ENCODE data around the gene TAC3.

The TAC3 gene

GRCh38 chr12:57044889-57045288 is 28.6 kb upstream of the TAC3 start:
- H3K4me3 ChIP-seq (ENCODE audit: low read depth, low read length), result no peak overlapping the region
- no peak for TF ChIP-seq CTCF (IDR thresholded peaks at IDR 0.05; ENCODE audit: borderline replicate concordance, insufficient read depth, low read depth, low read length)

GRCh38 chr12:57044468-57044867 is 28.1 kb upstream of the TAC3 start:
- no peak for TF ChIP-seq CTCF (IDR thresholded peaks at IDR 0.05; ENCODE audit: borderline replicate concordance, insufficient read depth, low read depth, low read length)
- no peak overlapping the region for H3K4me3 ChIP-seq (ENCODE audit: low read depth, low read length)

DNA sequence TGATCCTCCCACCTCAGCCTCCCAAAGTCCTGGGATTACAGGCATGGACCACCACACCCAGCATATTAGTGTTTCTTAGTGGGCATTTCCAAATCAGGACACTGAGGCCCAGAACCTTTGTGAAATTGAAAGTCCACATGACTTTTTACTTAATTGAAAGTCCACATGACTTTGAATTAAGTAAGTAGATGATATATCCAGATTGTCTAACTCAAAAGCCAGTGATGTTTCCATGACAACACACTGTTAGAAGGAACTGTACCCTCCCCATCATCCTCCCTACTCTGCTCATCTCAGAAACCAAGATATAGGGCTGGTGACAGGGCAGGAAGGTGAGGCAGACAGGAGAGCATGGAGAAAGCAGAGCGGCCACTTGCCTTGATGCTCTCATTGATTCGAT is 26.4 kb upstream of the TAC3 start:
- H3K4me3 ChIP-seq (ENCODE audit: low read depth, low read length), result no peak overlapping the region
- no peak for TF ChIP-seq CTCF (IDR thresholded peaks at IDR 0.05; ENCODE audit: borderline replicate concordance, insufficient read depth, low read depth, low read length)

DNA sequence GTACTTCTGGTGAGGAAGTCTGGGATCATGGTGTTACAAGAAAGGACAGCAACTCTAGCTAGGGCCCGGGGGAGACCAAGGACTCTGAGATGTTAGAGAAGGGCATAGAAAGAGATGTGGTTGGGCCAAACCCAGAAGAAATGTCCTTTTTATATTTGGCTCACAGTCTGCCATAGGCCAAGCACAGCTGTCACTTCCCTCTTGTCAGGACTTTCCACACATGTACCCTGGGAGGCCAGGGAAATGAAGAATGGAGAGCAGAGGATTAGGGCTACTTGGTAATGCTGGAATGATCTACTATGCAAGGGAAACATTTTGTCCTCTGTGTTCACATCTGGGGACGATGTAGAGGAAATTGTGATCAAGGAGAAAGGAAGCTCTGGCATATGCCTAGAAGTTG is 24.4 kb upstream of the TAC3 start:
- no peak for TF ChIP-seq CTCF (IDR thresholded peaks at IDR 0.05; ENCODE audit: borderline replicate concordance, insufficient read depth, low read depth, low read length)
- H3K4me3 ChIP-seq (ENCODE audit: low read depth, low read length), result no peak overlapping the region

DNA sequence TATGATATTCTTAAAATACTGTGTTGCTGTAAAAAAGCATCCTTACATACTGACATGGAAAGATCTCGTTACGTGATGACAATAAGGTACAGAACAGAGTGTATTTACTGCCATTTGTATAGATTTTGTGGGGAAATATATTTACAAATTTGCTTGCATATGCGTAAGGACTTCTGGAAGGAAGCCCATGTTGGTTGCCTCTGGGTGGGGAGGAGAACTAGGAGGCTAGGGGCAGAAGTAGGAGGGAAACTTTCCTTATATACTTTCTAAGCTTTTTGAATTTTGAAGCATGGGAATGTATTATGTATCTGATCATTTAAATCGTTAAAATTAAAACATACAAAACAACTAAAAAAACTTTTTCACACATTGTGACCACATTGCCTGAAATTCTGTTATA is 23.9 kb upstream of the TAC3 start:
- no peak for TF ChIP-seq CTCF (IDR thresholded peaks at IDR 0.05; ENCODE audit: borderline replicate concordance, insufficient read depth, low read depth, low read length)
- no peak overlapping the region for H3K4me3 ChIP-seq (ENCODE audit: low read depth, low read length)

DNA sequence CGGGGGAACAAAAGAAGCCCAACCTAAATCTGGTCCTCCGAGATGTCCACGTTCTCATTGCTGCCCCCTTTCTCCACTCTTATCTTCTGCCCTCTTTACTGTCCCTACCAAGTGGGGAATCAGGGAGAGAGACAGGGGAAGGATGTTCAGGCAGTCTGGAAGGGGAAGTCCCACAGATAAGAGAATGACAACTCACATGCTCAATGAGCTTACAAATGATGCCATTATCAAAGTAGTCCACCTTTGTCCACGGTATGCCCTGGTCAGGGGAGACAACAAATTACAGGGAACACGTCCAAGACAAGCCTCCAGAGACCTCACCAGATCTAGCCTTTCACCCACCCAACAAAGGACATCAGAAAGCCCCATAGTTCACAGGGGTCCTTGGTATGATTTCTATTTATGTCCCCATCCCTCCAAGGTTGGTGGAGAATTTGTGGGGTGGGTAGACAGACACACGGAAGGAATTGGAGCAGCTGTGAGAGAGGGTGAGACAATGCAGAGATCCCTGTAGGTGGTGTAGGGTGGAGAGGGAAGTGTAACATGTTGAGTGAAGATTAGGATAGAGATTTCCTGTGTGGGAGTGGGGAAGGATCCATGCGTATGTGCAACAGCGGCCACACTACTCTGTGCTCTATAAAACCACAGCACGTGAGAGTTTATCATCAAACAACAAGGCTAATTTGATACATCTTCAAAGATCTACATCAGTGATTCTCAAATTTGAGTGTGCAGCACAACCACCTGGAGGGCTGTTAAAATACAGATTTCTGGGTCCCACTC is 22.9 kb upstream of the TAC3 start:
- TF ChIP-seq CTCF (IDR thresholded peaks at IDR 0.05; ENCODE audit: borderline replicate concordance, insufficient read depth, low read depth, low read length), result no peak
- H3K4me3 ChIP-seq (ENCODE audit: low read depth, low read length), result no peak overlapping the region

GRCh38 chr12:57037264-57037663 is 20.9 kb upstream of the TAC3 start:
- no peak overlapping the region for H3K4me3 ChIP-seq (ENCODE audit: low read depth, low read length)
- no peak for TF ChIP-seq CTCF (IDR thresholded peaks at IDR 0.05; ENCODE audit: borderline replicate concordance, insufficient read depth, low read depth, low read length)
